GM19372 (cell line): ENCODE results near the gene NUDT5.
"Not testable (repeated sequence)": the region's sequence is repeated elsewhere in the genome, so short reads cannot be mapped to it uniquely, and the experiment has no call there.

Experiments used
- ATAC-seq: cut with Tn5 transposase; IDR thresholded peaks from one replicate; pipeline ENCODE4 v1.9.1; 2021; ENCODE audit warnings: mild to moderate bottlenecking, low read depth, moderate library complexity; ENCODE audit not compliant: unreplicated experiment

The NUDT5 gene

GRCh38 chr10:12195603-12196506, at the start of gene NUDT5, which contains the start of gene CDC123:
TSS of gene NUDT5 (minus strand) at chr10:12195891. CDS start at chr10:12186291, 9,600 bp downstream.
TSS of gene CDC123 (plus strand) at chr10:12196188. CDS start at chr10:12196246, 58 bp downstream.
- ATAC-seq, result peak; percentile 91

GRCh38 chr10:12243864-12244620, 48.4 kb upstream of the NUDT5 start:
- ATAC-seq, result no peak

- no peak for ATAC-seq
Measured at GRCh38 chr10:12241810-12242529, 46.3 kb upstream of the NUDT5 start.

GRCh38 chr10:12238821-12239220, 43.1 kb upstream of the NUDT5 start:
- ATAC-seq, result no peak

GRCh38 chr10:12237265-12238220, 41.9 kb upstream of the NUDT5 start:
- ATAC-seq, result no peak

- ATAC-seq, result no peak
Measured at GRCh38 chr10:12235796-12236195, 40.1 kb upstream of the NUDT5 start.

GRCh38 chr10:12235116-12235694, 39.5 kb upstream of the NUDT5 start:
- no peak for ATAC-seq

GRCh38 chr10:12234687-12235086, 39.0 kb upstream of the NUDT5 start:
- not testable (repeated sequence) for ATAC-seq

GRCh38 chr10:12228851-12229250, 33.2 kb upstream of the NUDT5 start:
- ATAC-seq, result no peak

- ATAC-seq, result not testable (repeated sequence)
Measured at GRCh38 chr10:12226438-12226837, 30.7 kb upstream of the NUDT5 start.

- ATAC-seq, result no peak
Measured at GRCh38 chr10:12225444-12225843, 29.8 kb upstream of the NUDT5 start.

- no peak for ATAC-seq
Measured at GRCh38 chr10:12221323-12222298, 25.9 kb upstream of the NUDT5 start.

GRCh38 chr10:12218991-12219390, 23.3 kb upstream of the NUDT5 start:
- no peak for ATAC-seq

- no peak for ATAC-seq
Measured at GRCh38 chr10:12214763-12215218, 19.1 kb upstream of the NUDT5 start.

- ATAC-seq, result no peak
Measured at GRCh38 chr10:12214093-12214492, 18.4 kb upstream of the NUDT5 start.

- ATAC-seq, result no peak
Measured at GRCh38 chr10:12213621-12214020, 17.9 kb upstream of the NUDT5 start.

- ATAC-seq, result no peak
Measured at GRCh38 chr10:12212454-12212853, 16.8 kb upstream of the NUDT5 start.

- no peak for ATAC-seq
Measured at GRCh38 chr10:12208460-12208859, 12.8 kb upstream of the NUDT5 start.
